Measurements from ENCODE around the gene RPRD1A. TPM values are rescaled to one million over a fixed set of nuclear protein-coding genes. Genes with fewer than 3 reads are reported as not detected.

RPRD1A gene
- total RNA-seq, 4 donors from 2014 or later: 81.4 to 103 (median 92.4) TPM

GRCh38 chr18:36038102-36038663 is 29.2 kb downstream of the RPRD1A start:
- Histone ChIP-seq H3K27ac (no peak overlapping the region), H3K4me1 (peaks cover 0 to 15% (median 0%) of the 10 kb centered on the region in 3 donors), H3K4me3 (no peak overlapping the region), H3K36me3 (peaks cover 0 to 10% of the 10 kb centered on the region in 2 donors), H3K27me3 (no peaks in the 10 kb centered on the region), H3K9me3 (no peaks in the 10 kb centered on the region)
- no peak for ATAC-seq
- 80 to 92% methylated on average over 2 of the region's 5 CpGs for WGBS, 2 donors (ENCODE audit: low coverage in 1 of 2)
- no peak for TF ChIP-seq EP300 (IDR thresholded peaks at IDR 0.05)

- Histone ChIP-seq H3K4me3 (no peak overlapping the region), H3K36me3 (peaks cover 0 to 15% of the 10 kb centered on the region in 2 donors), H3K9me3 (no peaks in the 10 kb centered on the region), H3K27me3 (no peaks in the 10 kb centered on the region), H3K4me1 (peaks cover 0 to 20% (median 0%) of the 10 kb centered on the region in 3 donors), H3K27ac (no peak overlapping the region)
- no peak for TF ChIP-seq EP300 (IDR thresholded peaks at IDR 0.05)
- no peak for TF ChIP-seq CTCF (IDR thresholded peaks at IDR 0.05)
- TF ChIP-seq POLR2A (IDR thresholded peaks at IDR 0.05): no peak
- no peak for TF ChIP-seq POLR2AphosphoS5 (IDR thresholded peaks at IDR 0.05)
- ATAC-seq: no peak
Observed at GRCh38 chr18:36035253-36035652, 32.1 kb downstream of the RPRD1A start.

DNA sequence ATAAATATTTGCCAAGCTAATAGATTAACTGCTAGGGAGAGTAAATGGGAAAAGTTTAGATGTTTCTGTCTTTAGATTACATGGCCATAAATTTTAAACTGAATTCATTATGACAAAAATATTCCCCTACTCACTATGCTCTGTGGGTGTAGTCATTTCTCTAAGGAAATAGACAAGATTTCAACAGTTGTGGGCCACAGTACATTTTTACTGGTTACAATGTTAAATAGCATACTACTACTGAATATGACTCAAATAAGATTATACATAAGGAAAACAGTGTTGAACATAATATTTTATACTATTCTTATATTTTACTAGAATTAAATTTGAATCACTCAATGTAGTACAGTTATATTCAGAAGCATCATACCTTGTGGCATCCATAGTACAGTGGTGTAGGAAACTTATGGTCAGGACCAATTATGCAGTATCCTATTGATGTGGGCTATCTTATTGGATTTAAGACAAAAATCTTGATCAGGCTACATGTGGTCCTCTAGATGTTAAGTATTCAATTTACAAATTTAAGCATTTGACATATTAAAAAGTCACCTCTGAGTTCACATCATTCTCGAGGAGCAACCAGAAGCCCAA is 33.0 kb downstream of the RPRD1A start:
- peaks cover 0 to 23% of the 10 kb centered on the region in 2 donors for H3K36me3 ChIP-seq
- no peaks in the 10 kb centered on the region for H3K27me3 ChIP-seq
- H3K4me1 ChIP-seq: peaks cover 0 to 20% (median 0%) of the 10 kb centered on the region in 3 donors
- no peak overlapping the region for H3K4me3 ChIP-seq
- no peak for ATAC-seq
- WGBS, 2 donors (ENCODE audit: low coverage in 1 of 2): 100% methylated on average over 1 of the region's 1 CpG
- H3K9me3 ChIP-seq: no peaks in the 10 kb centered on the region
- TF ChIP-seq POLR2A (IDR thresholded peaks at IDR 0.05): no peak
- no peak for TF ChIP-seq CTCF (IDR thresholded peaks at IDR 0.05)
- no peak for TF ChIP-seq POLR2AphosphoS5 (IDR thresholded peaks at IDR 0.05)
- TF ChIP-seq EP300 (IDR thresholded peaks at IDR 0.05): no peak
- H3K27ac ChIP-seq: no peak overlapping the region

- WGBS, 2 donors (ENCODE audit: low coverage in 1 of 2): 91 to 94% methylated on average over 2 of the region's 2 CpGs
- peaks cover 0 to 28% of the 10 kb centered on the region in 2 donors for H3K36me3 ChIP-seq
- TF ChIP-seq POLR2AphosphoS5 (IDR thresholded peaks at IDR 0.05) (no peak), POLR2A (IDR thresholded peaks at IDR 0.05) (no peak), CTCF (IDR thresholded peaks at IDR 0.05) (no peak), EP300 (IDR thresholded peaks at IDR 0.05) (no peak)
- H3K4me3 ChIP-seq: no peak overlapping the region
- no peak overlapping the region for H3K27ac ChIP-seq
- no peaks in the 10 kb centered on the region for H3K27me3 ChIP-seq
- no peak for ATAC-seq
- H3K9me3 ChIP-seq: no peaks in the 10 kb centered on the region
- H3K4me1 ChIP-seq: peaks cover 0 to 20% (median 0%) of the 10 kb centered on the region in 3 donors
Observed at GRCh38 chr18:36031903-36032302, 35.5 kb downstream of the RPRD1A start.

DNA sequence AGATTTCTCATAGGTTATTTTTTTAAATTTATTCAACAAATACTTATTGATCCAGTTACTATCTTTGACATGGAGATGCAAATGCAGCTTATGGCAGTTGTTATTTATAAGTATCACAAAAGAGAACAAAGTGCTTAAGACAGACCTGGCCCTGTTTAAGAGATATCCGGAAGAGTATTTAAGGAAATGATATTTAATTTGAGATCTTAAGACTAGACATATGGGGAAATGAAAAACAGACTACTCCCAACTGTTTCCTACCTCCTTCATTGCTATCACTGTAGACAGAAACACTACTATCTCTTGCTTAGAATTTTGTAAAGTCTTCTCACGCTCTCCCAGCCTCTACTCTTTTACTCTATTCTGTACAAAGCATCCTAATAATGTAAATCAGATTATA is 36.0 kb downstream of the RPRD1A start:
- peaks cover 0 to 20% (median 0%) of the 10 kb centered on the region in 3 donors for H3K4me1 ChIP-seq
- 90 to 94% methylated on average over 2 of the region's 2 CpGs for WGBS, 2 donors (ENCODE audit: low coverage in 1 of 2)
- H3K27ac ChIP-seq: no peak overlapping the region
- TF ChIP-seq EP300 (IDR thresholded peaks at IDR 0.05): no peak
- no peak for TF ChIP-seq POLR2AphosphoS5 (IDR thresholded peaks at IDR 0.05)
- TF ChIP-seq CTCF (IDR thresholded peaks at IDR 0.05): no peak
- no peak for TF ChIP-seq POLR2A (IDR thresholded peaks at IDR 0.05)
- peaks cover 0 to 32% of the 10 kb centered on the region in 2 donors for H3K36me3 ChIP-seq
- no peak for ATAC-seq
- H3K9me3 ChIP-seq: no peaks in the 10 kb centered on the region
- no peaks in the 10 kb centered on the region for H3K27me3 ChIP-seq
- H3K4me3 ChIP-seq: no peak overlapping the region
